Testis (tissue), 2 donors: ENCODE measurements around the gene BCOR.

Experiments
- CTCF ChIP-seq, 3 experiments: fragments of 450-650 bp in 2 of 3; fragments of 200-600 bp in 1 of 3; sonication (generic) in 1 of 3; IDR thresholded peaks; one replicate each; pipeline ENCODE4 v1.5.1; 2016 to 2019; ENCODE audit warnings: antibody characterized with exemption in 3 of 3, mild to moderate bottlenecking in 2 of 3, moderate library complexity in 1 of 3
- POLR2A ChIP-seq: fragments of 450-650 bp; IDR thresholded peaks from one replicate; pipeline ENCODE4 v1.6.1; 2017; ENCODE audit warnings: antibody characterized with exemption, mild to moderate bottlenecking, moderate library complexity

- no peak for TF ChIP-seq CTCF (IDR thresholded peaks at IDR 0.05)
- no peak for TF ChIP-seq POLR2A
Measured at GRCh38 chrX:40081679-40082068, 16.1 kb downstream of the BCOR start.
